NCI-H69 (cell line): ENCODE data around the gene TOR1AIP2.
A peak's percentile ranks its signal among the peaks of the same experiment; 100 is the strongest.

Experiments
- DNase-seq: peaks from one replicate; lab custom pipeline; 2025; lab: John Stamatoyannopoulos, UW

The TOR1AIP2 gene

GRCh38 chr1:179825798-179826460, 51.7 kb downstream of the TOR1AIP2 start:
- no peak for DNase-seq

- DNase-seq, result no peak
These were observed 52.4 kb downstream of the TOR1AIP2 start for GRCh38 chr1:179825206-179825605.

- DNase-seq, result peak; percentile 80
These were observed 53.3 kb downstream of the TOR1AIP2 start for GRCh38 chr1:179824265-179824664.

- no peak for DNase-seq
These were observed 53.9 kb downstream of the TOR1AIP2 start for GRCh38 chr1:179823693-179824092.

- DNase-seq, result no peak
These were observed 55.5 kb downstream of the TOR1AIP2 start for GRCh38 chr1:179822065-179822464.

GRCh38 chr1:179821524-179821923, 56.1 kb downstream of the TOR1AIP2 start:
- no peak for DNase-seq

- DNase-seq, result no peak
These were observed 57.2 kb downstream of the TOR1AIP2 start for GRCh38 chr1:179820226-179820970.

GRCh38 chr1:179818743-179819173, 58.8 kb downstream of the TOR1AIP2 start:
- DNase-seq, result no peak

- no peak for DNase-seq
These were observed 59.3 kb downstream of the TOR1AIP2 start for GRCh38 chr1:179818260-179818659.

- DNase-seq, result no peak
These were observed 59.8 kb downstream of the TOR1AIP2 start for GRCh38 chr1:179817789-179818188.

- DNase-seq, result no peak
These were observed 60.5 kb downstream of the TOR1AIP2 start for GRCh38 chr1:179817056-179817455.

- DNase-seq, result peak; percentile 63
These were observed 61.2 kb downstream of the TOR1AIP2 start for GRCh38 chr1:179816196-179816960.

- no peak for DNase-seq
These were observed 62.0 kb downstream of the TOR1AIP2 start for GRCh38 chr1:179815641-179816040.

- no peak for DNase-seq
These were observed 63.1 kb downstream of the TOR1AIP2 start for GRCh38 chr1:179814546-179814838.

- no peak for DNase-seq
These were observed 63.7 kb downstream of the TOR1AIP2 start for GRCh38 chr1:179813626-179814545.

- DNase-seq, result peak; percentile 56
These were observed 64.9 kb downstream of the TOR1AIP2 start for GRCh38 chr1:179812501-179813292.

- no peak for DNase-seq
These were observed 67.3 kb downstream of the TOR1AIP2 start for GRCh38 chr1:179810367-179810715.

GRCh38 chr1:179809506-179810366, 67.9 kb downstream of the TOR1AIP2 start:
- peak; percentile 76 for DNase-seq

GRCh38 chr1:179808503-179808902, 69.1 kb downstream of the TOR1AIP2 start:
- no peak for DNase-seq
